Activated T-cell treated with anti-CD3 and anti-CD28 coated beads, Interleukin-2, amount 50 U/mL, for 1 hour (primary cell): ENCODE results near the gene MNX1.

ENCODE experiments used
- DNase-seq: peaks from one replicate; pipeline ENCODE4 v3.0.0-alpha.2; 2020

MNX1 gene

DNA sequence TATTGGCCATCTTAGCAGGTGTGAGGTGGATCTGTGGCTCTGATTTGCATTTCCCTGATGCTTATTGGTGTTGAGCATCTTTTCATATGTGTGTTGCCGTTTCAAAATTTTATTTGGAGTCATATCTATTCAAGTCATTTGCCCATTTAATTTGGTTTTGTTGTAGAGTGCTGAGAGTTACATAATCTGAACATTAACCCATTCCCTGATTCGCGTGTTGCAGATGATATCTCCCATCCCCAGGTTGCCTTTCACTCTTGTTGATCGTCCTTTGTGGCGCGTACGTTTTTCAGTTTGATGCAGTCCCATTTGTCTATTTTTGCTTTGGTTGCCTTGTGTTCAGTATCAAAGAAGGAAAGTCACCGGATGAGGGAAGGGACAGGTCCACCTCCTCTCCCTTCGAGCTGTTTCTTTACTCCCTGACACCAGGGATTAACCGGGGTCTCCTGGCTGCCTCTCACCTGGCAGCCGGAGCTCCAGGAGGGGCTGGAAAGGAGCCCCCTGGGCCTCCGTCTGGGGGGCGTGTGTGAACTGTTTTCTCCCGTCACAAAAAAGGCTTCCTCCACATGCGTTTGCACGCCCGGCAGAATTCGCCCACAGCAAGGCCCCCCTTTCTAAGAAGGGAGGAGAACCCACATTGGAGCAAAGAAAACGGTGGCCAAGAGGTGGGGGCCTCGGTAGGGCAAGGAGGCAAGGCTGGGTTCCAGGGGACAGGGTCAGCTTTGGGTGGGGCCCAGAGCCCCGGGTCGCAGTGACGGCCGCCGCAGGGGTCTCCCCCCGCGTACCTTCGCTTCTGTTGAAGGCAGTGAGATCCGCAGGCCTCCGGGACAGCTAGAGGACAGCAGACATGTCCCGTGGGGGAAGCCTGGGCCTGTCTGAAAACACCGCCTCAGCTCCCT, 8.3 kb downstream of the MNX1 start:
- no peak for DNase-seq

- no peak for DNase-seq
Observed at GRCh38 chr7:157000741-157001653, 9.5 kb downstream of the MNX1 start.

GRCh38 chr7:156999958-157000726, 10.3 kb downstream of the MNX1 start:
- DNase-seq = no peak

DNA sequence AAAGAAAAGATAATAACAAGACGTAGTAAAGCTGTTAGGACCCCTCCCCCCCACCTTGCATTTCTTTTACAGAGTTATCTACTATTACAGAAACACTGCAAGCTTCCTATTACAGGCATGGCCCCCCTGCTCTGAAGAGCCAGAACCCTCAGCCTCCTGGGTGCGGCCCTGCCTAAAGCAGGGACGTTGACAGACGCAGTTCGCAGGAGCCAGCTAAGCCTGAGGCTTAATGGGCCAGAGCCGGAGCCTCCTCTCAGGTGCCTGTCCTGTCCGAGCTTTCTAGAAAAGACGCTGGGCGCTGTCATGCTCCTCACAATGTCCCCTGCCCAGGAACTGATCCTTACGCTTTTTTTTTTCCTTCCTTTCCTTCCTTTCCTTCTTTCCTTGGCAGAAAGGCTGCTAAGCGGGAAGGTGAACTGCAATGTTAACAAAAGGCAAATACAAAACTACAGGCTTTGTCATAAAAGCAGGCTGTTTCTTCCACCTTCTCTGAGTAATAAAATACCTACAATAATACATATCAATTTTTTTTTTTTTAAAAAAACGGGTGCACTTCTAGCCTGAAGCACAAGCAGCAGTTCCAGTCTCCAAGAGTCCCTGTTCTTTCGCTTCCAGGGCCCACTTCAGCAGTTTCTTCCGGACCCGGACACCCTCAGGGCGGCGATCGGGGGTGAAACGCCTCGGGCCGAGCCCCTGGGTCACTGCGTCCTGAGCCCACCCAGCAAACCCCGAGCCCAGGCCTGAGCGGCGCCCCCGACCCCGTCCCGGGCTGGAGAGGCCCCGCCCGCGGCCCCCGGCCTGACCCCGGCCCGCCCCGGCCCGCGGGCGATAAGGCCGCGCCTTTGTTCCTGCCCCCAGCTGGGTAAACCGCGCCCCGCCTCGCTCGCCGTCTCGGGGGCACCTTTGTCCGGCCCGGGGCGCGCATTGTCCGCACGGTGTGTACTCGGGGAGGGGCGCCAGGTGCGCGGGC, 11.2 kb downstream of the MNX1 start:
- no peak for DNase-seq

DNA sequence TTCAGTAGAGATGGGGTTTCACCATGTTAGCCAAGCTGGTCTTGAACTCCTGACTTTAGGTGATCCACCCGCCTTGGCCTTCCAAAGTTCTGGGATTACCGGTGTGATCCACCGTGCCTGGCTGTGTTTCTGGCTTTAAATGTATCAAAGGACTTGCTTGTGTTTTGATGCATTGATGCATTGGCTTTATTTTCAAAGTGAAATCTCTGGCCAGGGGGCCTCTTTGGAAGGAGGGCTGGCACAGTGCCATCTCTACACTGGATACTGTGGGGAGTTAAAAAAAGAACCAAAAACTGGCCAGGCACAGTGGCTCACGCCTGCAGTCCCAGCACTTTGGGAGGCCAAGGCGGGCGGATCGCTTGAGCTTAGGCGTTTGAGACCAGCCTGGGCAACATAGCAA, 16.0 kb downstream of the MNX1 start:
- DNase-seq = no peak

DNA sequence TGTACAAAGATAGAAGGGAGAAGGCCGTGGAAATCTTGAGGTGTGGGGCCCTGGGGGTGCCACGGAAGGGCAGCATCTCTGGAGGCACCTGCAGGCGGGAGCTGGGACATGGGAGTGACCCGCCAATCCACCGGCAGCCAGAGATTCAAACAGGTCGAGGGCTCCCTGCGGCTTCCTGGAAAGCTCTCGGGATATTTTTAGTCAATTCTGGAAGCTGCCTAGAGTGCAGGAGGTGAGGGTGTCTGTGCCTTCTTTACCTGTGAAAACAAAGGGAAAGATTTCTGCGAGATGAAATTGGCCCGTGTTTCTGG, 16.6 kb downstream of the MNX1 start:
- DNase-seq = no peak

DNA sequence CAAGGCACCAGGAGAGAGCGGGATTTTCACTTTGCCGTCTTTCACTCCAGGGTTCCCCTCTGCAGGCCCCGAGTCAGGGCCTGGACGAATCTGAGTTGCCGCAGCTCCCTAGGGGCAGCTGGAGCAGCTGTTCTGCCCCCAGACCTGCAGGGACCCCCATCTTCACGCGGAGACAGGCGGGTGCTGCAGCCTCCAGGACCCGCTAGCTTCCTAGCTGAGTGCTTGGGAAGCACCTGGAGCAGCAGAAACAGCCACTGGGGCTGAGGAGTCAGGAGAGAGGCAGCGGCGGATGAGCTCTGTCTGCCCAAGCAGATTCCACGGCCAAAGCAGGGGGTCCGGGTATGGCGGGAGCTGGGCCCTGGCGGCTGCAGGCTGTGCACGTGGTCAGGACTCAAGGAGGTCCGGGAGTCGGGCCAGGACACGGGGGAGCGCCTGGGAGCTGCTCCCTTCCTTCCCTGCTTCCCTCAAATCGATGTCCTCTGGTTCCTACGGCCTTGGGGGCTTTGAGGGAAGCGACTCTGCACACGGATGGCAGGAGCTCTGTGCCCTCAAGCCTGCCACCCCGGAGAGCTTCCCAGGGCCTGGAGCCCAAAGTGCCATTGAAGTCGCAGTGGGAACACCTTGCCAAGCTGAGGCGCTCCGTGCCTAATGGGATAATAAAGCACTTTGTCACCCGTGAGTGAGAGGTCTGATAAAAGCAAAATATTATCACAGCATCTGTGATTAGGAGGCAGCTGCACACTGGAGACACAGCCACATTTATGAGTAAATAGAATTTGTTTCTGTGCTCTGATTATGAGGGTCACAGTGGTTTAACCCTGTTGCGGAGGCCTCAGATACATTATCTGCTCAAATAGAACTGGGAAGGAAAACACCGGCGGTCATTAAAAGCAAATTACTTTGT, 17.2 kb downstream of the MNX1 start:
- DNase-seq = no peak

- no peak for DNase-seq
Observed at GRCh38 chr7:156989766-156990535, 20.5 kb downstream of the MNX1 start.

DNA sequence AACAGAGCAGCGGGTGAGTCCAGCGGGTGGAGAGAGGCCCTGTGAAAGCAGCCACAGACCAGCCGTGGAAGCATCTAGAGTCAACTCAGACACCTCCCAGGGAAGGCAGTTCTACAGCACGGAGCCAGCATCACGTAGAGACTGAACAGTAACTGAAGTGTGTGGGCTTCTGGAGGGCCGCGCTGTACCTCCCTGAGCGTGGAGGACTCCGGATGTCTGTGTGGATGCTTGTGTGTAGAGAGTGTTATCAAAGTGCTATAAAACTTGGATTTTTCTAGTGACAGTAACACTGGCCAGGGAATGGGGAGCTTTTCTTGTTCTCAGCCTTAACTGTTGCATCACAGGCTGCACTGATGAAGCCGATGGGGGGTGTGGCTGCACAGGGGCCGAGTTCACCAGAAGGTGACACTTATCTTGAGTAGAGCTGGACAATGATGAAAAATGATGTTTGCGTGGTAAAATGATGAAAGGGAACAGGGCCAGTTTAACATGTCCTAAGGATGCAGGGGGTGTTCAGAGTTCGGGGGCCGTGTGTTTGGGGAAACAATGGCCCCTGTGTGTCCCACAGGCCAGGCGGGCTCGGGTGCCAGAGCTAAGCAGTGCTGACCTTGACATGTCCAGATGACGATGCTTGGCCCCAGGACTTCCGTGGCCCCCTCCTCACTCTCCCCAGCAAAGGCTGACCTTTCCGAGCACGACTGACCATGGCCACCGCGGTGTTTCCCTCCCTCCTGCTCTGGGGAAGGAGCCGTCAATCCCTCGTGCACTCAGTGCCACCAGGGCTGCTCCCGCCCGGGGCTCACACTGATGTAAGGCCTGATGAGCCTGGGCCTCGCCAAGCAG, 21.9 kb downstream of the MNX1 start:
- no peak for DNase-seq

- DNase-seq = no peak
Observed at GRCh38 chr7:156986378-156986777, 24.1 kb downstream of the MNX1 start.

DNA sequence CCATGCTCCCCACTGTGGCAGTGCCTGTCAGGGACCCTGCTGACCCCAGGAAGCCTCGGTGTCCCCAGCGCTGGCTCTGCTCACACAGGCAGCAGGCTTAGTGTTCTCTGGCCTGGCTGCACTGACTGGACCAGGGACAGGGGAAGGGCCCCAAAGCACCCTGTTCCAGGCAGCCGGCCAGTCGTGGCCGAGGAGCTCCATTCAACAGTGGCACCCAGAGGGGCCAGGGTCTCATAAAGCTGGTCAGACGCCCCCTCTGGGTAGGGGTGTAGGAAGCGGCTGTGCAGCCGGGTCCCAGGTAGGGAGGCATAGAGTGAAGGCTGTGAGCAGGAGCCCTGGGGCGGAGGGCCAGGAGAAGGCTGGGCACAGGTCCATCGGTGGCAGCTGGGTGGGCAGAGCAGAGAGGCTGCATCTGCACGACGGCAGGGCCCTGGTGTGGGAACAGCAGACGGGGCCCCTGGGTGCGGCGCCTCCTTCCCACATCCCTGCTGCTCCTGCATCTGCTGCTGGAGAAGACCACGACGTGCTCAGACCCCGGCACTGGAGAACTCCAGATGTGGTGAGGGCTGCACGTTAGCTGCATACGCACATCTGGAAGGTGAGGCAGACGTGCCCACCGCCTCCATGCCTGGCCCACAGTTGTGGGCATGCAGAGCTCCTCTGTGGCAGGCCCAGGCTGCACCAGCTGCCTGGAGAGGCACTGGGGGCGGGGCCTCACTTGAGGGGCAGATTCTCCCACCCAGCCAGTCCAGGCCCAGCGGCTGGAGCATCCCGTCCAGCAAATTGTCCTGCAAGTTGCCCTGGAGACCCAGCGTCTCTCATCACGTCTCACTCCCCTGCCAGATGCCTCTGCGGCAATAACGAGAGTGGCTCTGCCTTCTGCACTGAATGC, 25.1 kb downstream of the MNX1 start:
- DNase-seq = no peak

- DNase-seq = no peak
Observed at GRCh38 chr7:156984174-156984891, 26.1 kb downstream of the MNX1 start.

DNA sequence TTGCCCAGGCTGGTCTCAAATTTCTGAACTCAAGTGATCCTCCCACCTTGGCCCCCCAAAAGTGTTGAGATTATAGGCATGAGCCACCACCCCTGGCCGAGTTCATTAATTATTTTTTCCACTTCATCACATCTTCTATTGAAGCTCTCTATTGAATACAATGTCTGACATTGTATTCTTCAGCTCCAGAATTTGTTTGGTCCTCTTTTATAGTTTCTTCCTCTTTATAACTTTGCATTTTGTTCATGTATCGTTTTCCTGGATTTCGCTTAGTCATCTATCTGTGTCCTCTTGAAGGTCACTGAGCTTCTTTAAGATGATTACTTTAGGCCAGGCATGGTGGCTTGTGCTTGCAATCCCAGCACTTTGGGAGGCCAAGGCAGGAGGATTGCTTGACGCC, 30.8 kb downstream of the MNX1 start:
- DNase-seq = no peak

DNA sequence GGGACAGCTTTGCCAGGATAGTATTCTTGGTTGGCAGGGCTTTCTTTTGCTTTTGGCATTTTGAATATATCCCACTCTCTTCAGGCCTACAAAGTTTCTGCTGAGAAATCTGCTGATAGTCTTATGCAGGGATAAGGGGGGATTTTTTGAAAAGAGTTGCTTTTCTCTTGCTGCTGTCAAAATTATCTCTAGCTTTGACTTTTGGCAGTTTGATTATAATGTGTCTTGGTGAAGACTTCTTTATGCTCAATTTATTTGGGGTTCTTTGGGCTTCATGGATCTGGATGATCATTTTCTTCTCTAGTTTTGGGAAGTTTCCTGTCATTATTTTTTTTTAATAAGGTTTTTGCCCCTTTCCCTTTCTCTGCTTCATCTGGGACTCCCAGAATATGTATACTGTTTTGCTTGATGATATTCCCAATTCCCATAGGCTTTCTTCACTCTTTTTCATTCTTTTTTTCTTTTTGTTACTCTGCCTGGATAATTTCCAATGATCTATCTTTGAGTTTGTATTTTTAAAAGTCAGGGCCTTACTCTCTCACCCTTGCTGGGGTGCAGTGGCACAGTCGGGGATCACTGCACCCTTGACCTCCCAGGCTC, 31.4 kb downstream of the MNX1 start:
- no peak for DNase-seq

GRCh38 chr7:156975620-156976019, 34.8 kb downstream of the MNX1 start:
- DNase-seq = no peak

DNA sequence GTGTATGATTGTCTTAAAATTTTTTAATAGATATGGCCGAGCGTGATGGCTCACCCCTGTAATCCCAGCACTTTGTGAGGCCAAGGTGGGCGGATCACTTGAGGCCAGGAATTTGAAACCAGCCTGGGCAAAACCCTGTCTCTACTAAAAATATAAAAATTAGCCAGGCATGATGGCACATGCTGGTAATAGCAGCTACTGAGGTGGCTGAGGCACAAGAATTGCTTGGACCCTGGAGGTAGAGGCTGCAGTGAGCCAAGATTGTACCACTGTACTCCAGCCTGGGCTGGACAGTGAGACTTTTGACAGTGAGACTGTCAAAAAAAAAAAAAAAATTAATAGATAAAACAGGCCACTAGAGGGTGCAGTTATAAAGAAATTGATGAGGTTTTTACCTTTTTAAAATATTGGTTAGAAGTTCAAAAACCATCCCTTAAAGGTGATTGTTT, 40.5 kb downstream of the MNX1 start:
- no peak for DNase-seq

DNA sequence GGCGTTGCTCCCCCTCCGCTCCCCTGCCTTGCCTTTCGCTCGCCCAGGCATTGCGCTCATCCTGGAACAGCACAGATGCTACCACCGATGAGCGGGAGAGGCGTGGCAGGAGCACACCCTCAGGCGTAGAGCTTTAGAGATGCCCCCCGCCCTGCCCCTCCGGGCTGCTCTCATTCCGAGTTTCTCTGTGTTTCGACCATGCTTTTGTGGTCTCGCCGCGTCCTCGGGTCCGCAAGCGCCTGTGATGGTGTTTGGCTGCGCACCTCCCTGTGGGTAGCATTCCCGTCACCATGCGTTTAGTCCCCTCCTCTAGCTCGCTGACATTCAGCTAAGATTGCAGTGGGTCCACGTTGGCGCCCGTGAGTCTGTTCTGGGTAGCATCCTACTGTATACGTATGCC, 42.3 kb downstream of the MNX1 start:
- no peak for DNase-seq
